HepG2 (cell line): ENCODE measurements around the gene MIA2. TPM values are rescaled to one million over a fixed set of nuclear protein-coding genes. Genes with fewer than 3 reads are reported as not detected.

Experiments used
- DNMT1 ChIP-seq: sonication (generic); formaldehyde crosslinking; IDR thresholded peaks from 2 replicates; pipeline ENCODE4 v1.5.1; 2020; ENCODE audit warnings: mild to moderate bottlenecking, missing genetic modification reagents
- EEA1 ChIP-seq: sonication (generic); formaldehyde crosslinking; IDR thresholded peaks from 2 replicates; pipeline ENCODE4 v1.5.1; 2020; ENCODE audit warnings: mild to moderate bottlenecking, missing genetic modification reagents, borderline replicate concordance
- FOXO1 ChIP-seq: sonication (generic); formaldehyde crosslinking; IDR thresholded peaks from 2 replicates; pipeline ENCODE4 v1.4.0; 2020; ENCODE audit warnings: missing genetic modification reagents
- HIVEP1 ChIP-seq: sonication (generic); formaldehyde crosslinking; IDR thresholded peaks from 2 replicates; pipeline ENCODE4 v1.4.0; 2020; ENCODE audit warnings: mild to moderate bottlenecking, missing genetic modification reagents
- KLF6 ChIP-seq: IDR thresholded peaks from 2 replicates; pipeline ENCODE4 v1.8.0; 2016; ENCODE audit warnings: missing biosample characterization, missing genetic modification reagents
- NFKBIZ ChIP-seq: IDR thresholded peaks from 2 replicates; pipeline ENCODE4 v1.6.1; 2018; ENCODE audit warnings: missing genetic modification reagents, missing compliant biosample characterization
- POLR2A ChIP-seq, 2 experiments: IDR thresholded peaks; 2 replicates each; pipeline ENCODE4 v1.6.1; 2011; ENCODE audit warnings: low read depth in 2 of 2, low read length in 2 of 2, mild to moderate bottlenecking in 1 of 2, moderate library complexity in 1 of 2; ENCODE audit not compliant: insufficient read depth in 1 of 2
- RBAK ChIP-seq: sonication (generic); formaldehyde crosslinking; IDR thresholded peaks from 2 replicates; pipeline ENCODE4 v1.5.1; 2020; ENCODE audit warnings: mild to moderate bottlenecking, missing genetic modification reagents
- RBM39 ChIP-seq: fragments of 200-400 bp; formaldehyde crosslinking; IDR thresholded peaks from one replicate; pipeline ENCODE4 v1.6.1; 2018; ENCODE audit warnings: antibody characterized with exemption, mild to moderate bottlenecking, low read depth, low read length; ENCODE audit not compliant: poor library complexity, severe bottlenecking
- RELA ChIP-seq: sonication (generic); formaldehyde crosslinking; IDR thresholded peaks from 2 replicates; pipeline ENCODE4 v1.4.0; 2020; ENCODE audit warnings: missing genetic modification reagents
- TBX2 ChIP-seq: sonication (generic); formaldehyde crosslinking; IDR thresholded peaks from 2 replicates; pipeline ENCODE4 v1.5.0; 2020; ENCODE audit warnings: missing genetic modification reagents, mild to moderate bottlenecking, borderline replicate concordance
- TCF12 ChIP-seq, 2 experiments: fragments of 450-650 bp in 1 of 2; sonication (generic) in 1 of 2; formaldehyde crosslinking in 1 of 2; IDR thresholded peaks; 2 replicates each; pipeline versions ENCODE4 v1.6.1 to v1.8.0; 2017 to 2022; ENCODE audit warnings: antibody characterized with exemption in 1 of 2, mild to moderate bottlenecking in 1 of 2, missing genetic modification reagents in 1 of 2, moderate library complexity in 1 of 2
- ZBTB42 ChIP-seq: sonication (generic); formaldehyde crosslinking; IDR thresholded peaks from 2 replicates; pipeline ENCODE4 v1.5.0; 2020; ENCODE audit warnings: mild to moderate bottlenecking, missing genetic modification reagents
- ZFP37 ChIP-seq: sonication (generic); formaldehyde crosslinking; IDR thresholded peaks from 2 replicates; pipeline ENCODE4 v1.4.0; 2020; ENCODE audit warnings: missing genetic modification reagents, borderline replicate concordance
- ZNF326 ChIP-seq: sonication (generic); formaldehyde crosslinking; IDR thresholded peaks from 2 replicates; pipeline ENCODE4 v1.4.0; 2020; ENCODE audit warnings: missing genetic modification reagents, borderline replicate concordance
- ZNF460 ChIP-seq: sonication (generic); formaldehyde crosslinking; IDR thresholded peaks from 2 replicates; pipeline ENCODE4 v1.5.1; 2020; ENCODE audit warnings: missing genetic modification reagents, mild to moderate bottlenecking, borderline replicate concordance
- ZNF496 ChIP-seq: sonication (generic); formaldehyde crosslinking; IDR thresholded peaks from 2 replicates; pipeline ENCODE4 v1.8.1; 2023; ENCODE audit warnings: mild to moderate bottlenecking, moderate library complexity, missing genetic modification reagents; ENCODE audit not compliant: insufficient replicate concordance
- ZNF563 ChIP-seq: sonication (generic); formaldehyde crosslinking; IDR thresholded peaks from 2 replicates; pipeline ENCODE4 v1.8.0; 2022; ENCODE audit warnings: mild to moderate bottlenecking, moderate library complexity, missing genetic modification reagents
- ZNF713 ChIP-seq: sonication (generic); formaldehyde crosslinking; IDR thresholded peaks from 2 replicates; pipeline ENCODE4 v1.4.0; 2020; ENCODE audit warnings: mild to moderate bottlenecking, missing genetic modification reagents
- ZSCAN31 ChIP-seq: sonication (generic); formaldehyde crosslinking; IDR thresholded peaks from 2 replicates; pipeline ENCODE4 v1.5.0; 2020; ENCODE audit warnings: low read depth, mild to moderate bottlenecking, missing genetic modification reagents
- polyA plus RNA-seq, 8 experiments: library from polyadenylated mRNA; depleted of rRNA in 3 of 8; stranded (reverse) in 7 of 8; unstranded in 1 of 8; fragments of >200 nt; fragmentation: Illumina TruSeq in 4 of 8; extraction: Trizol in 4 of 8; gene quantifications; 2 replicates each; pipeline versions ENCODE4 v1.2.1 to v1.2.3, GENCODE V29; 2011 to 2016; ENCODE audit warnings: low read depth in 4 of 8, missing spikeins in 1 of 8, mixed read lengths in 1 of 8; ENCODE audit not compliant: insufficient read depth in 1 of 8
- total RNA-seq, 5 experiments: library from RNA; depleted of rRNA; stranded (reverse); fragments of >200 nt; fragmentation: Illumina TruSeq; extraction: Trizol; gene quantifications; 2 replicates each; pipeline ENCODE4 v1.2.3, GENCODE V29; 2016; ENCODE audit warnings: low read depth in 1 of 5
- TF ChIP-seq, protein P1 (sequence below): sonication (generic); formaldehyde crosslinking; IDR thresholded peaks from 2 replicates; pipeline ENCODE4 v1.4.0; 2020; ENCODE audit warnings: missing genetic modification reagents
- TF ChIP-seq, protein P2 (sequence below): sonication (generic); formaldehyde crosslinking; IDR thresholded peaks from 2 replicates; pipeline ENCODE4 v1.5.0; 2020; ENCODE audit warnings: missing genetic modification reagents

Gene MIA2
- total and polyA plus RNA-seq, 2 of the 13 experiments (the other 11 are each of a cell fraction or from before 2014, with no cell fraction given): 134 to 158 TPM

DNA sequence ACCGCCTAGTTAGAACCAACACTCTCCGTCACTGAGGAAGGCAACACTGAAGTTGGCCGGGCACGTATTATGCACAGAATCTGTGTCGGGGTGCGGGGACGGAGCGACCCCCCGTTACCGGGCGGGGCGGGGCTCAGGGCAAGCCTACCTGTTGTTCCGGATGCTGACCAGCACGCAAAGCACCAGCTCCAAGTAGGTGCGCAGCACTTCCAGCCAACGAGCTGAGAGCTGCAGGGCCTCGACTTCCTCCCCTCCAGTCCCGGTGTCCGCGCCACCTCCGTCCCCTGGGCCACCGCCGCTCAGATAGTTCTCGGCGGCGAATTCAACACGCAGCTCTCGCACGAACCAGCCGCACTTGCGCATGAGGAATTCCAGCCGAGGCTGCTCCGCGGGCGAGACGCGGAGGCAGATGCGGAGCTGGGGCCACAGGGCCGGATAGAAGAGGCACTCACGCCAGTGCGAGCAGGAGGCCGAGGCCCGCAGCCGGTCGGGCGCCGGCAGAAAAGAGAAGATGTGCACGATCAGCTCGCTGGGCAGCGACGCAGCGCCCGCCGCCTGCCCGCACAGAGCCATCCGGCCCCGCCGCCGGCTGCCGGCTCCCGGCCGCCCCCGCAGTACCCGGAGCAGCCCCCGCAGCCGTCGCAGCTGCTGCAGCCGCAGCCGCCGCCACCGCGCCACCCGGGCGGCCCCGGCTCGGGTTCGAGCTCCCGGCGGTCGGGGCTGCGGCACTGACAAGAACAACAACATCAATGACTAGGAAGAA, 197.9 kb downstream of the MIA2 start (continued):
- TF ChIP-seq ZSCAN31 (CRISPR knock-in tag) (0 out of 2 replicates have a peak, but pooled peaks have one; percentile 5), FOXO1 (CRISPR knock-in tag) (peak; percentile 76), KLF6 (CRISPR knock-in tag) (no peak), RBAK (peak; percentile 74; the same call in 1 of the 2 replicates), TCF12 (IDR thresholded peaks at IDR 0.05) (no peak), TCF12 (CRISPR knock-in tag; IDR thresholded peaks at IDR 0.05) (0 out of 2 replicates have a peak, but pooled peaks have one; percentile 4), ZNF496 (no peak), ZFP37 (CRISPR knock-in tag) (0 out of 2 replicates have a peak, but pooled peaks have one; percentile 63), ZNF713 (peak; percentile 84; the same call in 1 of the 2 replicates), ZBTB42 (peak; percentile 93; the same call in 1 of the 2 replicates), ZNF563 (CRISPR knock-in tag) (peak; percentile 56), ZNF460 (no peak), POLR2A (IDR thresholded peaks at IDR 0.05; ENCODE audit: insufficient read depth in 1 of 2, low read depth in 2 of 2, low read length in 2 of 2) (no peak), NFKBIZ (CRISPR knock-in tag) (no peak), RELA (CRISPR knock-in tag) (peak; percentile 48; the same call in 1 of the 2 replicates), TBX2 (CRISPR knock-in tag) (no peak), DNMT1 (CRISPR knock-in tag) (peak; percentile 90; the same call in 1 of the 2 replicates), RBM39 (peak; percentile 0), HIVEP1 (CRISPR knock-in tag) (peak; percentile 84), ZNF326 (CRISPR knock-in tag) (no peak; the same call in 1 of the 2 replicates), EEA1 (peak; percentile 76; the same call in 1 of the 2 replicates)
- TF ChIP-seq, protein P1, sequence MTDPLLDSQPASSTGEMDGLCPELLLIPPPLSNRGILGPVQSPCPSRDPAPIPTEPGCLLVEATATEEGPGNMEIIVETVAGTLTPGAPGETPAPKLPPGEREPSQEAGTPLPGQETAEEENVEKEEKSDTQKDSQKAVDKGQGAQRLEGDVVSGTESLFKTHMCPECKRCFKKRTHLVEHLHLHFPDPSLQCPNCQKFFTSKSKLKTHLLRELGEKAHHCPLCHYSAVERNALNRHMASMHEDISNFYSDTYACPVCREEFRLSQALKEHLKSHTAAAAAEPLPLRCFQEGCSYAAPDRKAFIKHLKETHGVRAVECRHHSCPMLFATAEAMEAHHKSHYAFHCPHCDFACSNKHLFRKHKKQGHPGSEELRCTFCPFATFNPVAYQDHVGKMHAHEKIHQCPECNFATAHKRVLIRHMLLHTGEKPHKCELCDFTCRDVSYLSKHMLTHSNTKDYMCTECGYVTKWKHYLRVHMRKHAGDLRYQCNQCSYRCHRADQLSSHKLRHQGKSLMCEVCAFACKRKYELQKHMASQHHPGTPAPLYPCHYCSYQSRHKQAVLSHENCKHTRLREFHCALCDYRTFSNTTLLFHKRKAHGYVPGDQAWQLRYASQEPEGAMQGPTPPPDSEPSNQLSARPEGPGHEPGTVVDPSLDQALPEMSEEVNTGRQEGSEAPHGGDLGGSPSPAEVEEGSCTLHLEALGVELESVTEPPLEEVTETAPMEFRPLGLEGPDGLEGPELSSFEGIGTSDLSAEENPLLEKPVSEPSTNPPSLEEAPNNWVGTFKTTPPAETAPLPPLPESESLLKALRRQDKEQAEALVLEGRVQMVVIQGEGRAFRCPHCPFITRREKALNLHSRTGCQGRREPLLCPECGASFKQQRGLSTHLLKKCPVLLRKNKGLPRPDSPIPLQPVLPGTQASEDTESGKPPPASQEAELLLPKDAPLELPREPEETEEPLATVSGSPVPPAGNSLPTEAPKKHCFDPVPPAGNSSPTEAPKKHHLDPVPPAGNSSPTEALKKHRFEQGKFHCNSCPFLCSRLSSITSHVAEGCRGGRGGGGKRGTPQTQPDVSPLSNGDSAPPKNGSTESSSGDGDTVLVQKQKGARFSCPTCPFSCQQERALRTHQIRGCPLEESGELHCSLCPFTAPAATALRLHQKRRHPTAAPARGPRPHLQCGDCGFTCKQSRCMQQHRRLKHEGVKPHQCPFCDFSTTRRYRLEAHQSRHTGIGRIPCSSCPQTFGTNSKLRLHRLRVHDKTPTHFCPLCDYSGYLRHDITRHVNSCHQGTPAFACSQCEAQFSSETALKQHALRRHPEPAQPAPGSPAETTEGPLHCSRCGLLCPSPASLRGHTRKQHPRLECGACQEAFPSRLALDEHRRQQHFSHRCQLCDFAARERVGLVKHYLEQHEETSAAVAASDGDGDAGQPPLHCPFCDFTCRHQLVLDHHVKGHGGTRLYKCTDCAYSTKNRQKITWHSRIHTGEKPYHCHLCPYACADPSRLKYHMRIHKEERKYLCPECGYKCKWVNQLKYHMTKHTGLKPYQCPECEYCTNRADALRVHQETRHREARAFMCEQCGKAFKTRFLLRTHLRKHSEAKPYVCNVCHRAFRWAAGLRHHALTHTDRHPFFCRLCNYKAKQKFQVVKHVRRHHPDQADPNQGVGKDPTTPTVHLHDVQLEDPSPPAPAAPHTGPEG (CRISPR knock-in tag): peak; percentile 41
- TF ChIP-seq, protein P2, sequence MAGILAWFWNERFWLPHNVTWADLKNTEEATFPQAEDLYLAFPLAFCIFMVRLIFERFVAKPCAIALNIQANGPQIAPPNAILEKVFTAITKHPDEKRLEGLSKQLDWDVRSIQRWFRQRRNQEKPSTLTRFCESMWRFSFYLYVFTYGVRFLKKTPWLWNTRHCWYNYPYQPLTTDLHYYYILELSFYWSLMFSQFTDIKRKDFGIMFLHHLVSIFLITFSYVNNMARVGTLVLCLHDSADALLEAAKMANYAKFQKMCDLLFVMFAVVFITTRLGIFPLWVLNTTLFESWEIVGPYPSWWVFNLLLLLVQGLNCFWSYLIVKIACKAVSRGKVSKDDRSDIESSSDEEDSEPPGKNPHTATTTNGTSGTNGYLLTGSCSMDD (CRISPR knock-in tag): peak; percentile 82; the same call in 1 of the 2 replicates
